WTC11 (cell line): ENCODE results near the gene C11orf65. TPM values are rescaled to one million over a fixed set of nuclear protein-coding genes. Genes with fewer than 3 reads are reported as not detected.

Experiments used
- ATAC-seq: fragments of 200-7000 bp; cut with Tn5 transposase; 2 replicates; pipeline ENCODE4 v1.10.0; 2021; ENCODE audit warnings: mild to moderate bottlenecking, moderate library complexity
- CTCF ChIA-PET: fragments of 300-600 bp; sonication (Branson Sonifier 250); formaldehyde crosslinking; loops from one replicate; lab custom pipeline; 2021; ENCODE audit warnings: antibody characterized with exemption; lab: Charles Lee
- POLR2A ChIA-PET: fragments of 350-600 bp; sonication (Branson Sonifier 250); formaldehyde crosslinking; loops from one replicate; lab custom pipeline; 2021; ENCODE audit warnings: antibody characterized with exemption; lab: Charles Lee
- DNase-seq: peaks from one replicate; pipeline ENCODE4 v3.0.0; 2021; ENCODE audit warnings: low spot score
- H3K27ac Mint-ChIP-seq: 2 replicates; pipeline ENCODE4 v1.8.0; 2021; ENCODE audit warnings: mixed read lengths
- H3K27me3 Mint-ChIP-seq: 2 replicates; pipeline ENCODE4 v1.8.0; 2021; ENCODE audit warnings: low read depth, mild to moderate bottlenecking, moderate library complexity, mixed read lengths
- H3K36me3 Mint-ChIP-seq: 2 replicates; pipeline ENCODE4 v1.8.0; 2021; ENCODE audit warnings: mixed read lengths
- H3K4me1 Mint-ChIP-seq: 2 replicates; pipeline ENCODE4 v1.8.0; 2022; ENCODE audit warnings: mixed read lengths
- H3K4me3 Mint-ChIP-seq: 2 replicates; pipeline ENCODE4 v1.8.0; 2021; ENCODE audit warnings: mild to moderate bottlenecking, moderate library complexity, mixed read lengths
- H3K9me3 Mint-ChIP-seq: 2 replicates; pipeline ENCODE4 v1.8.0; 2021; ENCODE audit warnings: mixed read lengths
- ATF6 ChIP-seq: sonication (generic); formaldehyde crosslinking; IDR thresholded peaks from 2 replicates; pipeline ENCODE4 v1.8.1; 2023; ENCODE audit warnings: mild to moderate bottlenecking, missing genetic modification reagents
- CREB1 ChIP-seq: sonication (generic); formaldehyde crosslinking; IDR thresholded peaks from 2 replicates; pipeline ENCODE4 v1.8.0; 2023; ENCODE audit warnings: mild to moderate bottlenecking, missing genetic modification reagents
- ELF4 ChIP-seq: sonication (generic); formaldehyde crosslinking; IDR thresholded peaks from 2 replicates; pipeline ENCODE4 v1.8.1; 2022; ENCODE audit warnings: low read depth, mild to moderate bottlenecking, moderate library complexity, missing genetic modification reagents
- FOXP1 ChIP-seq: sonication (generic); formaldehyde crosslinking; IDR thresholded peaks from 2 replicates; pipeline ENCODE4 v1.8.0; 2022; ENCODE audit warnings: missing genetic modification reagents, mild to moderate bottlenecking, moderate library complexity, borderline replicate concordance
- GRHL2 ChIP-seq: fragments of 250-450 bp; sonication (Bioruptor Pico); IDR thresholded peaks from 2 replicates; pipeline ENCODE4 v1.8.0; 2022; ENCODE audit warnings: mild to moderate bottlenecking, moderate library complexity; ENCODE audit not compliant: insufficient replicate concordance, severe bottlenecking
- JAZF1 ChIP-seq: fragments of 250-450 bp; sonication (Bioruptor Pico); IDR thresholded peaks from 2 replicates; pipeline ENCODE4 v1.9.0; 2021; ENCODE audit warnings: moderate library complexity, mild to moderate bottlenecking, inconsistent platforms
- MXD4 ChIP-seq: fragments of 250-450 bp; sonication (Bioruptor Pico); IDR thresholded peaks from 2 replicates; pipeline ENCODE4 v1.8.0; 2021; ENCODE audit warnings: mild to moderate bottlenecking, moderate library complexity, borderline replicate concordance
- NR2C2 ChIP-seq: sonication (generic); formaldehyde crosslinking; IDR thresholded peaks from 2 replicates; pipeline ENCODE4 v1.8.0; 2022; ENCODE audit warnings: mild to moderate bottlenecking, missing genetic modification reagents
- NR3C1 ChIP-seq: sonication (generic); formaldehyde crosslinking; conservative IDR thresholded peaks from 2 replicates; pipeline ENCODE4 v1.8.1; 2023; ENCODE audit warnings: low read depth, mild to moderate bottlenecking, missing genetic modification reagents
- RELA ChIP-seq: sonication (generic); formaldehyde crosslinking; IDR thresholded peaks from 2 replicates; pipeline ENCODE4 v1.8.1; 2022; ENCODE audit warnings: missing genetic modification reagents, mild to moderate bottlenecking, borderline replicate concordance
- TCF7 ChIP-seq: sonication (generic); formaldehyde crosslinking; IDR thresholded peaks from 2 replicates; pipeline ENCODE4 v1.8.0; 2022; ENCODE audit warnings: mild to moderate bottlenecking, low read depth, missing genetic modification reagents, moderate library complexity
- TEAD4 ChIP-seq: sonication (generic); formaldehyde crosslinking; IDR thresholded peaks from 2 replicates; pipeline ENCODE4 v1.8.0; 2022; ENCODE audit warnings: mild to moderate bottlenecking, missing genetic modification reagents
- TP53 ChIP-seq: sonication (generic); formaldehyde crosslinking; IDR thresholded peaks from 2 replicates; pipeline ENCODE4 v1.8.1; 2023; ENCODE audit warnings: mild to moderate bottlenecking, missing genetic modification reagents
- ZNF263 ChIP-seq: sonication (generic); formaldehyde crosslinking; IDR thresholded peaks from 2 replicates; pipeline ENCODE4 v1.8.1; 2022; ENCODE audit warnings: low read depth, mild to moderate bottlenecking, moderate library complexity, missing genetic modification reagents
- ZNF512 ChIP-seq: sonication (generic); formaldehyde crosslinking; IDR thresholded peaks from 2 replicates; pipeline ENCODE4 v1.8.1; 2022; ENCODE audit warnings: missing genetic modification reagents, borderline replicate concordance
- ZNF671 ChIP-seq: fragments of 250-450 bp; sonication (Bioruptor Pico); IDR thresholded peaks from 2 replicates; pipeline ENCODE4 v1.8.0; 2021; ENCODE audit warnings: mild to moderate bottlenecking
- total RNA-seq: library from RNA; stranded (reverse); gene quantifications from 3 replicates; pipeline ENCODE4 v1.2.3, GENCODE V29; 2021
- TF ChIP-seq, protein P1 (sequence below): sonication (generic); formaldehyde crosslinking; IDR thresholded peaks from 2 replicates; pipeline ENCODE4 v1.8.1; 2023; ENCODE audit warnings: mild to moderate bottlenecking, missing genetic modification reagents, borderline replicate concordance
- TF ChIP-seq, protein P2 (sequence below): sonication (generic); formaldehyde crosslinking; IDR thresholded peaks from 2 replicates; pipeline ENCODE4 v1.8.1; 2022; ENCODE audit warnings: mild to moderate bottlenecking, missing genetic modification reagents, moderate library complexity, borderline replicate concordance
- TF ChIP-seq, protein P3 (sequence below): fragments of 250-450 bp; sonication (Bioruptor Pico); IDR thresholded peaks from 2 replicates; pipeline ENCODE4 v2.1.2; 2022; ENCODE audit warnings: mild to moderate bottlenecking, moderate library complexity
- TF ChIP-seq, protein P4 (sequence below): fragments of 250-450 bp; sonication (Bioruptor Pico); IDR thresholded peaks from 2 replicates; pipeline ENCODE4 v1.8.0; 2021; ENCODE audit warnings: mild to moderate bottlenecking
- TF ChIP-seq, protein P5 (sequence below): sonication (generic); formaldehyde crosslinking; IDR thresholded peaks from 2 replicates; pipeline ENCODE4 v1.8.1; 2023; ENCODE audit warnings: mild to moderate bottlenecking, missing genetic modification reagents, moderate library complexity

The C11orf65 gene
- total RNA-seq, 1 experiment from 2014 or later: 0.83 TPM

DNA sequence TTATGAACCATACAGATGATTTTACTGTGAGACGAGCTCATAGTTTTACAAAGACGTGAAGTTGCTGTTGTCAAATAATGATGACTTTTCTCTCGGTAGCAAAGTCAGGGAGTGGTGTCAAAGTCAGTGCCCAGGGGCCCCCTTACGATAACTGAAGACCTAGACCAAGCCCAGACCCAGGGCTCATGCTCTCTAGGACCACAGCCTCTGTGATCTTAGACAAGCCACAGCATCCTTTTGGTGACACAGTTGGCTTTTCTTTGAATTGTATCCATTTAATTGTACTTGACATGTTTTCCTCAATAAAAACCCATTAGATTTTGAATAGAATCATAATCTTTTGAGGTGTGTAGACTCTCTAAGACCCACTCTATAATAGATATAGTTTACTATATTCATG is 48.8 kb upstream of the C11orf65 start (continued):
- TF ChIP-seq ZNF671 (CRISPR knock-in tag): no peak
- TF ChIP-seq, protein P1, sequence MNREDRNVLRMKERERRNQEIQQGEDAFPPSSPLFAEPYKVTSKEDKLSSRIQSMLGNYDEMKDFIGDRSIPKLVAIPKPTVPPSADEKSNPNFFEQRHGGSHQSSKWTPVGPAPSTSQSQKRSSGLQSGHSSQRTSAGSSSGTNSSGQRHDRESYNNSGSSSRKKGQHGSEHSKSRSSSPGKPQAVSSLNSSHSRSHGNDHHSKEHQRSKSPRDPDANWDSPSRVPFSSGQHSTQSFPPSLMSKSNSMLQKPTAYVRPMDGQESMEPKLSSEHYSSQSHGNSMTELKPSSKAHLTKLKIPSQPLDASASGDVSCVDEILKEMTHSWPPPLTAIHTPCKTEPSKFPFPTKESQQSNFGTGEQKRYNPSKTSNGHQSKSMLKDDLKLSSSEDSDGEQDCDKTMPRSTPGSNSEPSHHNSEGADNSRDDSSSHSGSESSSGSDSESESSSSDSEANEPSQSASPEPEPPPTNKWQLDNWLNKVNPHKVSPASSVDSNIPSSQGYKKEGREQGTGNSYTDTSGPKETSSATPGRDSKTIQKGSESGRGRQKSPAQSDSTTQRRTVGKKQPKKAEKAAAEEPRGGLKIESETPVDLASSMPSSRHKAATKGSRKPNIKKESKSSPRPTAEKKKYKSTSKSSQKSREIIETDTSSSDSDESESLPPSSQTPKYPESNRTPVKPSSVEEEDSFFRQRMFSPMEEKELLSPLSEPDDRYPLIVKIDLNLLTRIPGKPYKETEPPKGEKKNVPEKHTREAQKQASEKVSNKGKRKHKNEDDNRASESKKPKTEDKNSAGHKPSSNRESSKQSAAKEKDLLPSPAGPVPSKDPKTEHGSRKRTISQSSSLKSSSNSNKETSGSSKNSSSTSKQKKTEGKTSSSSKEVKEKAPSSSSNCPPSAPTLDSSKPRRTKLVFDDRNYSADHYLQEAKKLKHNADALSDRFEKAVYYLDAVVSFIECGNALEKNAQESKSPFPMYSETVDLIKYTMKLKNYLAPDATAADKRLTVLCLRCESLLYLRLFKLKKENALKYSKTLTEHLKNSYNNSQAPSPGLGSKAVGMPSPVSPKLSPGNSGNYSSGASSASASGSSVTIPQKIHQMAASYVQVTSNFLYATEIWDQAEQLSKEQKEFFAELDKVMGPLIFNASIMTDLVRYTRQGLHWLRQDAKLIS (CRISPR knock-in tag): no peak
- TF ChIP-seq TP53: no peak
- no peak for TF ChIP-seq TCF7 (CRISPR knock-in tag)
- no peak for TF ChIP-seq NR3C1 (CRISPR knock-in tag)
- TF ChIP-seq, all 79 proteins: peak for 0

DNA sequence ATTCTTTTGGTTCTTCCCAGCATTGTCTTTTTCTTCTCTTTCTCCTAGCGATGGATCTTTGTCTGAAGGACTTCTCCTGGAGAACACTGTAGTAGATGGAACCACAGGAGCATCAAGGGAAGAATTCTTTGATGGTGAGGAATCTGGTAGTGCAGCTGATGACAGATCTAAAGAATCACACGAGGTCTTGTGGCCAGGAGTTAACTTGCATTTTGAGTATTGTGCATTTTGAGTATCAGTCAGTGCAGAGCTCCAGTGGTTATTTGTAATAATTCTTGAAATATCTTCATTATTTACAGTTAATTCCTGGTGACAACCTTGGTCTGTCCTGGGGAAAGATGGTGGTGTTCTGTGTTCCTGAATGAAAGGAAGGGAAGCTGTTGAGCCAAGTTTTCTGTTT is 45.4 kb upstream of the C11orf65 start:
- Mint-ChIP-seq H3K27me3 (peaks cover 2% of the 10 kb centered on the region; the same call in 1 of the 2 replicates), H3K4me3 (no peak overlapping the region), H3K9me3 (peaks cover 53% of the 10 kb centered on the region), H3K36me3 (peaks cover 60% of the 10 kb centered on the region), H3K4me1 (no peaks in the 10 kb centered on the region), H3K27ac (no peak overlapping the region)
- ChIA-PET POLR2A (no interaction called here), CTCF (no interaction called here)
- TF ChIP-seq, protein P2, sequence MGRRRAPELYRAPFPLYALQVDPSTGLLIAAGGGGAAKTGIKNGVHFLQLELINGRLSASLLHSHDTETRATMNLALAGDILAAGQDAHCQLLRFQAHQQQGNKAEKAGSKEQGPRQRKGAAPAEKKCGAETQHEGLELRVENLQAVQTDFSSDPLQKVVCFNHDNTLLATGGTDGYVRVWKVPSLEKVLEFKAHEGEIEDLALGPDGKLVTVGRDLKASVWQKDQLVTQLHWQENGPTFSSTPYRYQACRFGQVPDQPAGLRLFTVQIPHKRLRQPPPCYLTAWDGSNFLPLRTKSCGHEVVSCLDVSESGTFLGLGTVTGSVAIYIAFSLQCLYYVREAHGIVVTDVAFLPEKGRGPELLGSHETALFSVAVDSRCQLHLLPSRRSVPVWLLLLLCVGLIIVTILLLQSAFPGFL: no peak
- ATAC-seq: no peak
- no peak for DNase-seq

DNA sequence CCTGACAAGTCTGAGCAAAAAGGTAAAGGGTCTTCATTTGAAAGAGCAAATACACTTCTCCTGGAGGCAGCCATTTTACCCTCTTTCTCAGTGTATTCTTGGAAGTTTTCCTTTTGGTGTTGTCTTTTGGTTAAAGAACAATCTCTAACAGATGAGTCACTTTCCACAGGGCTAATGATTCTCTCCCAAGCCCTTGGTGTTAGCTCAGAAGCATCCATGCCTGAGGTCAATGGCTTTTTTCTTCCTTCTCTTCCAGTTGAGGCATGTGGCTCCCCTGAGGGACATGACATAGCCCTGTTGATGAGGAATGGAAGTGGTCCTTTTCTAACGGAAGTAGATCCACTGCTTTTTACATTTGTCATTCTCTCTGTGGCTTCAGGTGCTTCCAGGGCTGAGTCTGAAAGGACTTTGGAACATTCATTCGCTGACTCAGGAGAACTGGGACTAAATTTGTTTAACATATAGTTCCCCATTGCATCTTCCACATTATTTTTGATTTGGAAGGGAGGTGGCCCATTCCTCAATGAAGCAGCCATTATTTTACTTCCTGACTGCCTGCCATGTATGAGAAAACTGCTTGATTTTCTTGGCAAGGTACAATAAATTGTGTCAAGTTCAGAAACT is 44.6 kb upstream of the C11orf65 start:
- no peaks in the 10 kb centered on the region for H3K4me1 Mint-ChIP-seq
- H3K36me3 Mint-ChIP-seq: peaks cover 60% of the 10 kb centered on the region
- ChIA-PET CTCF (no interaction called here), POLR2A (no interaction called here)
- peaks cover 53% of the 10 kb centered on the region for H3K9me3 Mint-ChIP-seq
- H3K27me3 Mint-ChIP-seq: peaks cover 2% of the 10 kb centered on the region; the same call in 1 of the 2 replicates
- no peak overlapping the region for H3K4me3 Mint-ChIP-seq
- no peak for DNase-seq
- no peak overlapping the region for H3K27ac Mint-ChIP-seq
- no peak for ATAC-seq
- TF ChIP-seq MXD4 (CRISPR knock-in tag) (no peak), ZNF263 (CRISPR knock-in tag) (no peak), ELF4 (no peak), JAZF1 (CRISPR knock-in tag) (no peak), ZNF512 (no peak), TEAD4 (CRISPR knock-in tag) (no peak), ATF6 (no peak), GRHL2 (CRISPR knock-in tag) (no peak), CREB1 (CRISPR knock-in tag) (no peak), NR2C2 (CRISPR knock-in tag) (no peak), RELA (CRISPR knock-in tag) (no peak), FOXP1 (no peak)
- TF ChIP-seq, protein P3, sequence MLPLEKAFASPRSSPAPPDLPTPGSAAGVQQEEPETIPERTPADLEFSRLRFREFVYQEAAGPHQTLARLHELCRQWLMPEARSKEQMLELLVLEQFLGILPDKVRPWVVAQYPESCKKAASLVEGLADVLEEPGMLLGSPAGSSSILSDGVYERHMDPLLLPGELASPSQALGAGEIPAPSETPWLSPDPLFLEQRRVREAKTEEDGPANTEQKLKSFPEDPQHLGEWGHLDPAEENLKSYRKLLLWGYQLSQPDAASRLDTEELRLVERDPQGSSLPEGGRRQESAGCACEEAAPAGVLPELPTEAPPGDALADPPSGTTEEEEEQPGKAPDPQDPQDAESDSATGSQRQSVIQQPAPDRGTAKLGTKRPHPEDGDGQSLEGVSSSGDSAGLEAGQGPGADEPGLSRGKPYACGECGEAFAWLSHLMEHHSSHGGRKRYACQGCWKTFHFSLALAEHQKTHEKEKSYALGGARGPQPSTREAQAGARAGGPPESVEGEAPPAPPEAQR (CRISPR knock-in tag): no peak
- TF ChIP-seq, protein P4, sequence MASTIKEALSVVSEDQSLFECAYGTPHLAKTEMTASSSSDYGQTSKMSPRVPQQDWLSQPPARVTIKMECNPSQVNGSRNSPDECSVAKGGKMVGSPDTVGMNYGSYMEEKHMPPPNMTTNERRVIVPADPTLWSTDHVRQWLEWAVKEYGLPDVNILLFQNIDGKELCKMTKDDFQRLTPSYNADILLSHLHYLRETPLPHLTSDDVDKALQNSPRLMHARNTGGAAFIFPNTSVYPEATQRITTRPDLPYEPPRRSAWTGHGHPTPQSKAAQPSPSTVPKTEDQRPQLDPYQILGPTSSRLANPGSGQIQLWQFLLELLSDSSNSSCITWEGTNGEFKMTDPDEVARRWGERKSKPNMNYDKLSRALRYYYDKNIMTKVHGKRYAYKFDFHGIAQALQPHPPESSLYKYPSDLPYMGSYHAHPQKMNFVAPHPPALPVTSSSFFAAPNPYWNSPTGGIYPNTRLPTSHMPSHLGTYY (CRISPR knock-in tag): no peak
- TF ChIP-seq, protein P5, sequence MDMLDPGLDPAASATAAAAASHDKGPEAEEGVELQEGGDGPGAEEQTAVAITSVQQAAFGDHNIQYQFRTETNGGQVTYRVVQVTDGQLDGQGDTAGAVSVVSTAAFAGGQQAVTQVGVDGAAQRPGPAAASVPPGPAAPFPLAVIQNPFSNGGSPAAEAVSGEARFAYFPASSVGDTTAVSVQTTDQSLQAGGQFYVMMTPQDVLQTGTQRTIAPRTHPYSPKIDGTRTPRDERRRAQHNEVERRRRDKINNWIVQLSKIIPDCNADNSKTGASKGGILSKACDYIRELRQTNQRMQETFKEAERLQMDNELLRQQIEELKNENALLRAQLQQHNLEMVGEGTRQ: no peak
